Hepatocyte (in vitro differentiated cells): ENCODE results near the gene VN1R4. TPM values are rescaled to one million over a fixed set of nuclear protein-coding genes. Genes with fewer than 3 reads are reported as not detected.
"Not testable (repeated sequence)": the region's sequence is repeated elsewhere in the genome, so short reads cannot be mapped to it uniquely, and the experiment has no call there.

Experiments used
- DNase-seq: peaks from one replicate; pipeline ENCODE4 v3.0.0-alpha.2; 2016; ENCODE audit warnings: low spot score
- H2AFZ ChIP-seq: fragments of 200-600 bp; sonication (generic); 2 replicates; pipeline ENCODE4 v1.6.0; 2016; ENCODE audit warnings: antibody characterized with exemption, mild to moderate bottlenecking
- H3K27ac ChIP-seq: fragments of 200-600 bp; sonication (generic); 2 replicates; pipeline ENCODE4 v1.5.1; 2016; ENCODE audit warnings: mild to moderate bottlenecking
- H3K27me3 ChIP-seq: fragments of 200-600 bp; sonication (generic); 2 replicates; pipeline ENCODE4 v1.6.1; 2016
- H3K36me3 ChIP-seq: fragments of 200-600 bp; sonication (generic); replicated peaks from 2 replicates; pipeline ENCODE4 v1.5.1; 2016; ENCODE audit warnings: low read depth; ENCODE audit not compliant: insufficient read depth
- H3K4me1 ChIP-seq: fragments of 200-600 bp; sonication (generic); 2 replicates; pipeline ENCODE4 v1.5.1; 2016; ENCODE audit warnings: mild to moderate bottlenecking, moderate library complexity; ENCODE audit not compliant: insufficient read depth
- H3K4me2 ChIP-seq: fragments of 200-600 bp; sonication (generic); 2 replicates; pipeline ENCODE4 v1.6.0; 2016
- H3K4me3 ChIP-seq: fragments of 200-600 bp; sonication (generic); 2 replicates; pipeline ENCODE4 v1.5.1; 2016; ENCODE audit warnings: mild to moderate bottlenecking
- H3K79me2 ChIP-seq: fragments of 200-600 bp; sonication (generic); 2 replicates; pipeline ENCODE4 v1.6.0; 2017; ENCODE audit warnings: mild to moderate bottlenecking
- H3K9me2 ChIP-seq: fragments of 200-600 bp; sonication (generic); replicated peaks from 2 replicates; pipeline ENCODE4 v1.6.0; 2017; ENCODE audit warnings: mild to moderate bottlenecking; ENCODE audit not compliant: insufficient read depth
- H3K9me3 ChIP-seq: fragments of 200-600 bp; sonication (generic); 2 replicates; pipeline ENCODE4 v1.5.1; 2016; ENCODE audit warnings: low read depth, mild to moderate bottlenecking
- H4K20me1 ChIP-seq: fragments of 200-600 bp; sonication (generic); 2 replicates; pipeline ENCODE4 v1.6.0; 2016; ENCODE audit warnings: mild to moderate bottlenecking; ENCODE audit not compliant: insufficient read depth, poor library complexity, severe bottlenecking
- CTCF ChIP-seq: fragments of 200-600 bp; sonication (generic); IDR thresholded peaks from 2 replicates; pipeline ENCODE4 v1.5.1; 2016; ENCODE audit warnings: antibody characterized with exemption, mild to moderate bottlenecking; ENCODE audit not compliant: poor library complexity
- EZH2 ChIP-seq: fragments of 200-600 bp; sonication (generic); IDR thresholded peaks from 2 replicates; pipeline ENCODE4 v1.6.1; 2016; ENCODE audit warnings: antibody characterized with exemption, mild to moderate bottlenecking, borderline replicate concordance
- EZH2phosphoT487 ChIP-seq: fragments of 200-600 bp; sonication (generic); IDR thresholded peaks from one replicate; pipeline ENCODE4 v1.6.1; 2018; ENCODE audit warnings: antibody characterized with exemption, mild to moderate bottlenecking, low read depth, moderate library complexity; ENCODE audit not compliant: unreplicated experiment, severe bottlenecking
- WGBS: methylation state at CpG from one replicate; pipeline ENCODE4 v1.1.6; 2016; ENCODE audit warnings: low lambda C conversion rate; ENCODE audit errors: missing lambda C conversion rate; 5-methylcytosine and 5-hydroxymethylcytosine counted together
- polyA plus RNA-seq: library from polyadenylated mRNA; unstranded; fragments of >200 nt; fragmentation: Nextera tagmentation; extraction: Ambion mirVana; gene quantifications from 2 replicates; pipeline ENCODE4 v1.2.1, GENCODE V29; 2016
- total RNA-seq: library from RNA; depleted of rRNA; stranded (reverse); fragments of >200 nt; gene quantifications from 2 replicates; pipeline ENCODE4 v1.2.3, GENCODE V29; 2014

The VN1R4 gene
- total and polyA plus RNA-seq, 2 experiments from 2014 or later, result not detected

GRCh38 chr19:53224606-53225005 is 42.9 kb downstream of the VN1R4 start:
- Histone ChIP-seq H3K9me3 (peaks cover 6% of the 10 kb centered on the region), H3K4me3 (no peak overlapping the region), H2AFZ (no peak overlapping the region), H3K79me2 (no peaks in the 10 kb centered on the region), H3K9me2 (no peaks in the 10 kb centered on the region), H4K20me1 (no peaks in the 10 kb centered on the region), H3K4me1 (no peaks in the 10 kb centered on the region), H3K27me3 (no peaks in the 10 kb centered on the region), H3K4me2 (no peak overlapping the region), H3K36me3 (no peaks in the 10 kb centered on the region), H3K27ac (no peak overlapping the region)
- 98% methylated on average over 18 of the region's 20 CpGs for WGBS
- TF ChIP-seq EZH2phosphoT487, result no peak
- TF ChIP-seq CTCF, result no peak
- TF ChIP-seq EZH2, result no peak
- DNase-seq, result no peak

GRCh38 chr19:53222716-53223115 is 44.8 kb downstream of the VN1R4 start:
- not testable (repeated sequence) for H3K9me3 ChIP-seq, DNase-seq, H3K4me3 ChIP-seq, H3K79me2 ChIP-seq, H2AFZ ChIP-seq, H3K27ac ChIP-seq, H3K4me2 ChIP-seq, H3K36me3 ChIP-seq, H3K27me3 ChIP-seq, H4K20me1 ChIP-seq, H3K4me1 ChIP-seq, H3K9me2 ChIP-seq
- 100% methylated on average over 2 of the region's 28 CpGs for WGBS

Other genes with a start within 250 kb of the VN1R4 start
- gene ERVV-2, start 223.0 kb downstream of the VN1R4 start, total RNA-seq, result 2.5 and 4.5 TPM in 2 replicates
- gene ERVV-2, start 223.0 kb downstream of the VN1R4 start, polyA plus RNA-seq, result 2.5 and 4.1 TPM in 2 replicates
- gene ZNF160, start 164.3 kb downstream of the VN1R4 start, total RNA-seq, result 52.5 and 53.1 TPM in 2 replicates
- gene ZNF160, start 164.3 kb downstream of the VN1R4 start, polyA plus RNA-seq, result 23.5 and 28.0 TPM in 2 replicates
- gene ZNF415, start 134.8 kb downstream of the VN1R4 start, total RNA-seq, result 14.6 and 24.1 TPM in 2 replicates
- gene ZNF415, start 134.8 kb downstream of the VN1R4 start, polyA plus RNA-seq, result 7.4 and 15.2 TPM in 2 replicates
- gene ZNF347, start 108.7 kb downstream of the VN1R4 start, total RNA-seq, result 8.3 and 9.2 TPM in 2 replicates
- gene ZNF347, start 108.7 kb downstream of the VN1R4 start, polyA plus RNA-seq, result 3.8 and 7.1 TPM in 2 replicates
- 3.4 and 3.6 TPM in 2 replicates for gene ZNF665, start 74.4 kb downstream of the VN1R4 start, total RNA-seq
- 2.2 and 4.5 TPM in 2 replicates for gene ZNF665, start 74.4 kb downstream of the VN1R4 start, polyA plus RNA-seq
- gene ZNF677, start 12.8 kb downstream of the VN1R4 start, total RNA-seq, result 37.8 and 40.6 TPM in 2 replicates
- gene ZNF677, start 12.8 kb downstream of the VN1R4 start, polyA plus RNA-seq, result 18.7 and 21.2 TPM in 2 replicates
- not detected in 2 replicates for gene VN1R2, start 9.4 kb downstream of the VN1R4 start, total RNA-seq
- gene VN1R2, start 9.4 kb downstream of the VN1R4 start, polyA plus RNA-seq, result 0.65 TPM in 1 of 2 replicates, not detected in the other
- 5.8 and 6.1 TPM in 2 replicates for gene ZNF845, start 66.0 kb upstream of the VN1R4 start, total RNA-seq
- 1.6 and 1.7 TPM in 2 replicates for gene ZNF845, start 66.0 kb upstream of the VN1R4 start, polyA plus RNA-seq
- 12.2 and 14.2 TPM in 2 replicates for gene ZNF525, start 98.0 kb upstream of the VN1R4 start, total RNA-seq
- gene ZNF525, start 98.0 kb upstream of the VN1R4 start, polyA plus RNA-seq, result 3.8 and 4.5 TPM in 2 replicates
- gene ZNF765, start 127.4 kb upstream of the VN1R4 start, total RNA-seq, result 16.4 and 24.5 TPM in 2 replicates
- 9.3 and 12.7 TPM in 2 replicates for gene ZNF765, start 127.4 kb upstream of the VN1R4 start, polyA plus RNA-seq
- gene ZNF761, start 164.3 kb upstream of the VN1R4 start, total RNA-seq, result 27.7 and 28.1 TPM in 2 replicates
- 11.5 and 13.5 TPM in 2 replicates for gene ZNF761, start 164.3 kb upstream of the VN1R4 start, polyA plus RNA-seq
- 7.7 and 8.6 TPM in 2 replicates for gene ZNF813, start 200.0 kb upstream of the VN1R4 start, total RNA-seq
- 2.3 and 2.8 TPM in 2 replicates for gene ZNF813, start 200.0 kb upstream of the VN1R4 start, polyA plus RNA-seq